Amniotic stem cell (primary cell): ENCODE data around the gene MAPK7.
"Not testable (repeated sequence)": the region's sequence is repeated elsewhere in the genome, so short reads cannot be mapped to it uniquely, and the experiment has no call there.

ENCODE experiments used
- DNase-seq: peaks from one replicate; lab custom pipeline; 2025; lab: John Stamatoyannopoulos, UW

MAPK7 gene

GRCh38 chr17:19343256-19343630 lies 35.1 kb upstream of the MAPK7 start:
- DNase-seq: no peak

- DNase-seq: no peak
These were observed 34.6 kb upstream of the MAPK7 start for GRCh38 chr17:19343671-19344151.

GRCh38 chr17:19344311-19345066 lies 33.8 kb upstream of the MAPK7 start:
- no peak for DNase-seq

- DNase-seq: no peak
These were observed 33.2 kb upstream of the MAPK7 start for GRCh38 chr17:19345067-19345460.

- no peak for DNase-seq
These were observed 32.6 kb upstream of the MAPK7 start for GRCh38 chr17:19345486-19346350.

GRCh38 chr17:19346351-19347255 lies 31.7 kb upstream of the MAPK7 start:
- peak; percentile 64 for DNase-seq

DNA sequence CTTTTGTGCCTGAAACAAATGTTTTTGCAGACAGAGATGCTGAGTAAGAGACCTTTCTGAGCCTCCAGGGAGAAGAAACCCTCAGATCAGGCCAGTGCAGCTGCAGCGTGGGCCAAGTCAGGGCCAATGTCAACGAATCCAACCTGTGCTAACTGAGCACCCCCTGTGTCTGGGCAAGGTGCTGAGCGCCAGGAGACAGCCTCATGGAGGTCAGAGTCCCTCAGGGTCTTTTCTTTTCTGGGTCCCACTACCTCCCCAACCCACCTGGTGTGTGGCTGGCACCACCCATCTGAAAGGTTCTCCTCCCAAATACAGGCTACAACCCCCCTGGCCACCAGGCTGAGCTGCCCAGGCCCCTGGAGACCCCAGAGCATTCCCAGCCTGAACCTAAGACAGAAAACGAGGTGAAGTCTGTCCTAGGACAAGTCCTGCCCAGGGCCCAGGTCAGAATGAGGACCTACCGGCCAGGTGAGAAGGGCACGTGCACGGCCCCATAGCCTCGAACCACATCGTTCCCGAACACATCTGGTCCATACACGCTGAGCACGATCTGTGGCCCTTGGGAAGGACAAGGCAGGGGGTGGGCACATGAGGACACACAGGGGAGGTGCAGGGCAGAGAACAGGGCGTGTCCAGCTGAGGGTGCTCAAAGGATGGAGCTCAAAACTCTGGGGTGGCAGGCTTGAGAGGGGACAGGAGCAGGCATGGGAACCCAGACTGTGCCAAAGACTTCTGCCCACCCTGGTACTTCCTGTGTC lies 30.8 kb upstream of the MAPK7 start:
- DNase-seq: no peak

DNA sequence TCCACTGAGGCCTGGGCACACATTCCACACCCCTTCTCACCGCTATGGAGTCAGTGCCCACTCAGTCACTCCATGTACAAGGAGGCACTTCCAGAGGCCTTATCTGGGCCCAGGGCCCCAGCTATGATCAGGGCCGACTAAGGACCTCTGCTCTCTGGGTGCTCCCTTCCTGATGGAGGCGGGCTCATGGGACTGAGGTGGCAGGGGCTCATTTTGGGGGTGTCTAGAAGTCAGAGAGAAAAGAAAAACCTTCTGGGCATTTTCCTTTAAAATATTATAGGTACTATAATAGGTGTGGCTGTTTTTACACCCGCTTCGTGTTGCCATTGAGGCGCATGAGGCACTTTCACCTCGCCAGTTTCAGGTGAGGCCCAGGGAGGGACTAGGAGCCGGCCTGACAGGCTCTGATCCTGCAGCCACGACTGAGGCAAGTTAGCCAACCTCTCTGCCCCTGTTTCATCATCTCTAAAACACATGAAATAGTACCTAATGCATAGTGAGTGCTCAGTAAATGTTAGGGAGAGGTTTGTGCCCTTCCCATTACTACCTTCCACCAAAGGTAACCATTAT lies 30.1 kb upstream of the MAPK7 start:
- DNase-seq: no peak

DNA sequence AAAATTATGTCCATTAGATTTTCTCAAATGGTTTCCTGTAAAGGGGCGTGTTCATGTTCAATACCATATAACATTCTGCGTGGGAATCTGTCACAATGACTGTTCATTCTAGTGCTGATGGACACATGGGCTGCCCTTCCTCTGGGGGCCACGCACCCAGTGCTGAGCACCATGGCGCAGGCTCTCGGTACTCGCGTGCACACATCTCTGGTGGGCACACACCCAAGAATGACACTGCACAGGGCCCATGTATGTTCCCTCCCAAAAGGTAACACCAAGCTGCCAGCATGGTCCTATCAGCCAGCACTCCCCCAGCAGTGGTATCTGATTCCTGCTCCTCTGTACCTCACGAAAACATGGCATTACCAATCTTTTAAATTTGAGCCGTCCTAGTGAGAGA lies 29.5 kb upstream of the MAPK7 start:
- no peak for DNase-seq

GRCh38 chr17:19353401-19353800 lies 24.9 kb upstream of the MAPK7 start:
- DNase-seq: not testable (repeated sequence)

DNA sequence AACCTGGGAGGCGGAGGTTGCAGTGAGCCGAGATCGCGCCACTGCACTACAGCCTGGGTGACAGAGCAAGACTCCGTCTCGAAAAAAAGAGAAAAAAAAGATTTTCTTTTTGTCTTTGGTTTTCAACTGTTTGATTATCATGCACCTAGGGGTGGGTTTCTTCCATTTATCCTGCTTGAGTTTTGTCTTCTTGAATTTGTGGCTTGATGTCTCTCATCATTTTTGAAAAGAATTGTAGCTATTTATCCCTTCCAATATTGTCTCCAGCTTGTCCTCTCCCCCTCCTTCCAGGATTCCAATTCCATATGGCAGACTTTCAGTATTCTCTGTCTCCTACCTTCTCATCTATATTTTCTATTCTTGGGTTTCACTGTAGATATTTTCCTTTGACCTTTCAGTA lies 23.6 kb upstream of the MAPK7 start:
- DNase-seq: no peak

GRCh38 chr17:19357351-19357750 lies 20.9 kb upstream of the MAPK7 start:
- no peak for DNase-seq

- DNase-seq: no peak
These were observed 20.5 kb upstream of the MAPK7 start for GRCh38 chr17:19357761-19358160.

- no peak for DNase-seq
These were observed 19.1 kb upstream of the MAPK7 start for GRCh38 chr17:19359151-19359550.

- no peak for DNase-seq
These were observed 18.4 kb upstream of the MAPK7 start for GRCh38 chr17:19359856-19360255.

DNA sequence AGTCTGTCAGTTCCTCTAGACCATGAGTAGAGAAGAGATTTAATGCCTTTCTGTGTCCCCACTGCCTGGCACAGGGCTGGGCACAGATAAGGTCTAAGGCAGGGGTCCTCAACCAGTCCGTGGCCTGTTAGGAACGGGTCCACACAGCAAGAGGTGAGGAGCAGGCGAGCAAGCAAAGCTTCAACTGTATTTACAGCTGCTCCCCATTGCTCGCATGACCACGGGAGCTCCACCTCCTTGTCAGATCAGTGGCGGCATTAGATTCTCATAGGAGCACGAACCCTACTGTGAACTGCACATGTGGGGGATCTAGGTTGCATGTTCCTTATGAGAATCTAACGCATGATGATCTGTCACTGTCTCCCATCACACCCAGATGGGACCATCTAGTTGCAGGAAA lies 17.5 kb upstream of the MAPK7 start:
- no peak for DNase-seq

GRCh38 chr17:19361326-19361725 lies 17.0 kb upstream of the MAPK7 start:
- no peak for DNase-seq

- DNase-seq: no peak
These were observed 16.4 kb upstream of the MAPK7 start for GRCh38 chr17:19361944-19362276.

GRCh38 chr17:19362277-19363113 lies 15.8 kb upstream of the MAPK7 start, which contains the start of gene B9D1:
Gene B9D1 (minus strand): TSS chr17:19362723. CDS start chr17:19362569, 154 bp downstream.
- peak; percentile 70 for DNase-seq

GRCh38 chr17:19363114-19363438 lies 15.2 kb upstream of the MAPK7 start:
- DNase-seq: no peak
